Smooth muscle cell (in vitro differentiated cells): ENCODE data around the gene MYOC. TPM values are rescaled to one million over a fixed set of nuclear protein-coding genes. Genes with fewer than 3 reads are reported as not detected.

Experiments used
- DNase-seq: peaks from one replicate; lab custom pipeline; 2025; ENCODE audit not compliant: unreplicated experiment; lab: John Stamatoyannopoulos, UW
- H2AFZ ChIP-seq: fragments of 200-600 bp; sonication (generic); 2 replicates; pipeline ENCODE4 v1.6.0; 2016; ENCODE audit warnings: antibody characterized with exemption, low read depth, mild to moderate bottlenecking
- H3F3A ChIP-seq: fragments of 200-600 bp; sonication (generic); 2 replicates; pipeline ENCODE4 v1.6.0; 2017; ENCODE audit warnings: antibody characterized with exemption, low read depth
- H3K27ac ChIP-seq: fragments of 200-600 bp; sonication (generic); 2 replicates; pipeline ENCODE4 v1.5.1; 2016; ENCODE audit warnings: low read depth, mild to moderate bottlenecking
- H3K27me3 ChIP-seq: fragments of 200-600 bp; sonication (generic); 2 replicates; pipeline ENCODE4 v1.6.1; 2016; ENCODE audit warnings: low read depth, mild to moderate bottlenecking
- H3K36me3 ChIP-seq: fragments of 200-600 bp; sonication (generic); 2 replicates; pipeline ENCODE4 v1.5.1; 2016; ENCODE audit warnings: low read depth
- H3K4me1 ChIP-seq: fragments of 200-600 bp; sonication (generic); 2 replicates; pipeline ENCODE4 v1.5.1; 2016; ENCODE audit warnings: low read depth
- H3K4me2 ChIP-seq: fragments of 200-600 bp; sonication (generic); 2 replicates; pipeline ENCODE4 v1.6.0; 2016; ENCODE audit warnings: mild to moderate bottlenecking
- H3K4me3 ChIP-seq: fragments of 200-600 bp; sonication (generic); 2 replicates; pipeline ENCODE4 v1.5.1; 2016; ENCODE audit warnings: mild to moderate bottlenecking
- H3K79me2 ChIP-seq: fragments of 200-600 bp; sonication (generic); 2 replicates; pipeline ENCODE4 v1.6.0; 2016; ENCODE audit warnings: low read depth, mild to moderate bottlenecking
- H3K9ac ChIP-seq: fragments of 200-600 bp; sonication (generic); 2 replicates; pipeline ENCODE4 v1.6.0; 2016; ENCODE audit warnings: low read depth
- H3K9me3 ChIP-seq: fragments of 200-600 bp; sonication (generic); replicated peaks from 2 replicates; pipeline ENCODE4 v1.5.1; 2016; ENCODE audit warnings: low read depth
- H4K20me1 ChIP-seq: fragments of 200-600 bp; sonication (generic); 2 replicates; pipeline ENCODE4 v1.6.0; 2016; ENCODE audit warnings: low read depth
- WGBS: methylation state at CpG from one replicate; pipeline ENCODE4 v1.1.7; 2016; ENCODE audit warnings: low lambda C conversion rate; 5-methylcytosine and 5-hydroxymethylcytosine counted together
- polyA plus RNA-seq: library from polyadenylated mRNA; unstranded; fragments of >200 nt; fragmentation: Nextera tagmentation; extraction: Ambion mirVana; gene quantifications from 2 replicates; pipeline ENCODE4 v1.2.1, GENCODE V29; 2016
- total RNA-seq: library from RNA; depleted of rRNA; stranded (reverse); fragments of >200 nt; gene quantifications from 2 replicates; pipeline ENCODE4 v1.2.3, GENCODE V29; 2014
- TF ChIP-seq, protein P1 (sequence below): fragments of 200-600 bp; sonication (generic); IDR thresholded peaks from 2 replicates; pipeline ENCODE4 v1.5.1; 2017; ENCODE audit warnings: borderline replicate concordance, mild to moderate bottlenecking, antibody characterized with exemption; ENCODE audit not compliant: insufficient read depth, poor library complexity, severe bottlenecking

The MYOC gene
- total and polyA plus RNA-seq, 2 experiments from 2014 or later, result not detected

DNA sequence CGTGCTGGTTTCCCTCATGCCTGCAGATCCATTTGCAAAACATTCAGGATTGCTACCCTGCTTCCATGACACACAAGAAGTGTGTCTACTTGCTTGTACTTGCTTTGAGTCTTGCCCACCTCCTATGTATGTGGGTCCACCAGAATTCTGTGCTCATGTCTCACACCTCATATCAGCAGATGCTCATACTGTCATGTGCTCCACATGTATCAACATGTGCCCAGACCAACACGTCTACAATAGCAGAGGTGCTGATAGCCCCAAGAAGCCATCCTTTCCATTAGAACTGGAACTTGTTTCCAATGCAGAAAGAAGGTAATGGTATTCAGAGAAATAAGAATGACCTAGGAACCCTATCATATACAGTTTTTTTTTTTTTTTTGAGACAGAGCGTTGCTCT lies 27.9 kb upstream of the MYOC start:
- no peak for DNase-seq
- Histone ChIP-seq H3K9me3 (no peaks in the 10 kb centered on the region), H3K36me3 (no peaks in the 10 kb centered on the region), H3K79me2 (no peaks in the 10 kb centered on the region), H4K20me1 (no peaks in the 10 kb centered on the region), H2AFZ (no peak overlapping the region), H3K4me1 (no peaks in the 10 kb centered on the region), H3K9ac (no peak overlapping the region), H3K4me3 (no peak overlapping the region), H3K4me2 (no peak overlapping the region), H3F3A (no peaks in the 10 kb centered on the region), H3K27me3 (no peaks in the 10 kb centered on the region), H3K27ac (no peak overlapping the region)
- TF ChIP-seq, protein P1, sequence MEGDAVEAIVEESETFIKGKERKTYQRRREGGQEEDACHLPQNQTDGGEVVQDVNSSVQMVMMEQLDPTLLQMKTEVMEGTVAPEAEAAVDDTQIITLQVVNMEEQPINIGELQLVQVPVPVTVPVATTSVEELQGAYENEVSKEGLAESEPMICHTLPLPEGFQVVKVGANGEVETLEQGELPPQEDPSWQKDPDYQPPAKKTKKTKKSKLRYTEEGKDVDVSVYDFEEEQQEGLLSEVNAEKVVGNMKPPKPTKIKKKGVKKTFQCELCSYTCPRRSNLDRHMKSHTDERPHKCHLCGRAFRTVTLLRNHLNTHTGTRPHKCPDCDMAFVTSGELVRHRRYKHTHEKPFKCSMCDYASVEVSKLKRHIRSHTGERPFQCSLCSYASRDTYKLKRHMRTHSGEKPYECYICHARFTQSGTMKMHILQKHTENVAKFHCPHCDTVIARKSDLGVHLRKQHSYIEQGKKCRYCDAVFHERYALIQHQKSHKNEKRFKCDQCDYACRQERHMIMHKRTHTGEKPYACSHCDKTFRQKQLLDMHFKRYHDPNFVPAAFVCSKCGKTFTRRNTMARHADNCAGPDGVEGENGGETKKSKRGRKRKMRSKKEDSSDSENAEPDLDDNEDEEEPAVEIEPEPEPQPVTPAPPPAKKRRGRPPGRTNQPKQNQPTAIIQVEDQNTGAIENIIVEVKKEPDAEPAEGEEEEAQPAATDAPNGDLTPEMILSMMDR, result no peak
- WGBS, result 91% methylated on average over 3 of the region's 3 CpGs

DNA sequence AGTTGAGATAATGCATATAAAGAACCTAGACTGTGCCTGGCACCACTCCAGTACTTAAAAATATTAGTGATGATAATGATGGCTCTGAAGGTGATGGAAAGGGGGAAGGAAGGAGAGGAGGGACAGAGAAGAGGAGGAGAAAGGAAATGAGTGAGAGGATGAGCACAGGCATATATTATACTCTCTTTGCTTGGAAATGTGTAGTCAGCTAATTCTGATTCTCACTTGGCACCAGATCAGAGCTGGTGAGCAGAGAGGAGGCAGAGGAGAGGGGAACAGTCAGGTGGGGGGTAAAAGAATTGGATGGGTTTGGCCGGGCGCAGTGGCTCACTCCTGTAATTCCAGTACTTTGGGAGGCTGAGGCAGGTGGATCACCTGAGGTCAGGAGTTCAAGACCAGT lies 24.3 kb upstream of the MYOC start:
- no peak overlapping the region for H2AFZ ChIP-seq
- H3K4me1 ChIP-seq, result no peaks in the 10 kb centered on the region
- H4K20me1 ChIP-seq, result no peaks in the 10 kb centered on the region
- H3F3A ChIP-seq, result no peaks in the 10 kb centered on the region
- H3K36me3 ChIP-seq, result no peaks in the 10 kb centered on the region
- H3K4me3 ChIP-seq, result no peak overlapping the region
- TF ChIP-seq, protein P1, result no peak
- H3K79me2 ChIP-seq, result no peaks in the 10 kb centered on the region
- no peak overlapping the region for H3K27ac ChIP-seq
- H3K9ac ChIP-seq, result no peak overlapping the region
- WGBS, result 88% methylated on average over 2 of the region's 2 CpGs
- H3K9me3 ChIP-seq, result no peaks in the 10 kb centered on the region
- no peak overlapping the region for H3K4me2 ChIP-seq
- no peak for DNase-seq
- H3K27me3 ChIP-seq, result no peaks in the 10 kb centered on the region

DNA sequence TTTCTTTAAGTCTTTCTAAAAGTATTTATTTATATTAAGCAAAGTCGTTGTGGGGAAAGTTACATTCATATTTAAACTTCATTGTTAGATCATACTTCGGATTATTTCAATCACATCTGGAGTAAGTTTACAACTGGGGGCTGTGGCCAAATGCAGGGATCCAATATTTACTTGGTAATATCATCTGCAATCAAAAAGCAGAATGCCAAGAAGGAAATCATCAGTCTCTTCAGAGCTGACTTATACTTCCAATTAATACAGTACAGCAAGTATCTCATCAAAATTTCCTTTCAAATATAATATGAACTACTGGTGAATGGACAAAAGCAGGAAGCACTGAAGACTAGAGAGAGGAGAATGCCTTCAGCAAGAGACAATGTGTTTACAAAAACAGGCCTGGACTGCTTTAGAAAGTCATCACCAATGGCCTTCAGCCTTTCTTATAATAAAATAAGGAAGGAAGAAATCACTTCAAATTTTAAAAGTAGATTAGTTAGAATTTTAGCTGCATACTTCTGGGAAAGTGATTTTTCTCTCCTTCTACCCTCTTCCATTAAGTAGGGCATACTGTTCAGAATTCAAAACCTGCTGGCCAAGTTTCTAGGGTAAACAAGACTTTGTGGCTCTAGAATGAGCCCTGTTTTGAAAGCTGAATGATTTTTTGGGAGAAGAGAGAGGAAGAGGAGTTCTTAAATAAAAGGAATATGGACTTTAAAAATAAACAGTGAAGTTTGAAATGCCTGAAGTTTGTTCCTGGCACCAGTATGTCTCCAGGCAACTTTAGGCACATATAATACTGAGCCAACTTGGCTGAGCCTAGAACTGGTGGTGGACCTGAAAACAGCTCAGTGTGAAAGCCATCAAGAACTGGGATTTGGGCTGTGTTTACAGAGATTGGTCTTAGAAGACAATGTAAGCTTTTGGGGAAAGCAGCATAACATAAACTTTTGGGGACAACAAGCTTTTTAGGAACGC lies 22.2 kb upstream of the MYOC start:
- Histone ChIP-seq H2AFZ (no peak overlapping the region), H4K20me1 (no peaks in the 10 kb centered on the region), H3K27ac (no peak overlapping the region), H3K4me1 (no peaks in the 10 kb centered on the region), H3K9me3 (no peaks in the 10 kb centered on the region), H3K4me3 (no peak overlapping the region), H3K27me3 (no peaks in the 10 kb centered on the region), H3K36me3 (no peaks in the 10 kb centered on the region), H3F3A (no peaks in the 10 kb centered on the region), H3K9ac (no peak overlapping the region), H3K4me2 (no peak overlapping the region), H3K79me2 (no peaks in the 10 kb centered on the region)
- WGBS, result 85% methylated on average over 3 of the region's 3 CpGs
- TF ChIP-seq, protein P1, result no peak
- no peak for DNase-seq
